DOHH2 (cell line): ENCODE data around the gene PLPPR3.

Experiments
- CTCF ChIP-seq: fragments of 200-600 bp; sonication (generic); IDR thresholded peaks from one replicate; pipeline ENCODE4 v1.5.1; 2014; ENCODE audit warnings: antibody characterized with exemption, mild to moderate bottlenecking, low read depth, low read length; ENCODE audit not compliant: poor library complexity, severe bottlenecking
- EZH2phosphoT487 ChIP-seq: fragments of 200-600 bp; sonication (generic); IDR thresholded peaks from 2 replicates; pipeline ENCODE4 v1.6.1; 2017; ENCODE audit warnings: borderline replicate concordance, mild to moderate bottlenecking, antibody characterized with exemption, low read length, moderate library complexity, mixed read lengths

GRCh38 chr19:825897-826644 is 4.3 kb upstream of the PLPPR3 start:
- no peak for TF ChIP-seq CTCF
- TF ChIP-seq EZH2phosphoT487: no peak
